Activated T-helper 2 cell treated with anti-CD3 and anti-CD28 coated beads, Interferon-gamma antibody, Interleukin-2, Interleukin-4, amounts not matched to agents 10 μg/mL and 5 μg/mL and 100 μg/mL, durations not matched to agents 14 hours and 24 hours and 36 hours (primary cell): ENCODE measurements around the gene TMTC2. TPM values are rescaled to one million over a fixed set of nuclear protein-coding genes. Genes with fewer than 3 reads are reported as not detected.
"Not testable (repeated sequence)": the region's sequence is repeated elsewhere in the genome, so short reads cannot be mapped to it uniquely, and the experiment has no call there.

Experiments used
- DNase-seq: peaks from one replicate; pipeline ENCODE4 v3.0.0; 2021; ENCODE audit warnings: low spot score
- H3K27ac Mint-ChIP-seq: one replicate; pipeline ENCODE4 v1.8.0; 2021; ENCODE audit warnings: mixed read lengths
- H3K27me3 Mint-ChIP-seq: one replicate; pipeline ENCODE4 v1.8.0; 2021; ENCODE audit warnings: low read depth, mixed read lengths
- H3K36me3 Mint-ChIP-seq: one replicate; pipeline ENCODE4 v1.8.0; 2021; ENCODE audit warnings: low read depth, mixed read lengths
- H3K4me1 Mint-ChIP-seq: one replicate; pipeline ENCODE4 v1.8.0; 2021; ENCODE audit warnings: low read depth, mixed read lengths
- H3K4me3 Mint-ChIP-seq: one replicate; pipeline ENCODE4 v1.8.0; 2021; ENCODE audit warnings: low read depth, mild to moderate bottlenecking, moderate library complexity, mixed read lengths
- H3K9me3 Mint-ChIP-seq: one replicate; pipeline ENCODE4 v1.8.0; 2021; ENCODE audit warnings: mixed read lengths
- intact Hi-C: fragments of 100-400 bp; cut with micrococcal nuclease; formaldehyde crosslinking; loops from one replicate; pipeline ENCODE4 v1.15.1; 2023
- total RNA-seq: library from RNA; stranded (reverse); gene quantifications from 2 replicates; pipeline ENCODE4 v1.2.3, GENCODE V29; 2022

TMTC2 gene
- total RNA-seq, 1 donor from 2014 or later, result 2.5 TPM

- Mint-ChIP-seq H3K4me3 (no peak overlapping the region), H3K9me3 (no peaks in the 10 kb centered on the region), H3K36me3 (no peaks in the 10 kb centered on the region), H3K4me1 (no peaks in the 10 kb centered on the region), H3K27ac (no peak overlapping the region), H3K27me3 (no peaks in the 10 kb centered on the region)
- no peak for DNase-seq
- intact Hi-C loops, result no loop called here
These were observed 130.7 kb downstream of the TMTC2 start for GRCh38 chr12:82817368-82817767.

GRCh38 chr12:82818271-82819035, 131.7 kb downstream of the TMTC2 start:
- DNase-seq, result no peak
- Mint-ChIP-seq H3K27me3 (no peaks in the 10 kb centered on the region), H3K4me1 (no peaks in the 10 kb centered on the region), H3K27ac (no peak overlapping the region), H3K36me3 (no peaks in the 10 kb centered on the region), H3K9me3 (no peaks in the 10 kb centered on the region), H3K4me3 (no peak overlapping the region)
- intact Hi-C loops, result no loop called here

- DNase-seq, result no peak
- Mint-ChIP-seq H3K36me3 (no peaks in the 10 kb centered on the region), H3K4me1 (no peaks in the 10 kb centered on the region), H3K4me3 (no peak overlapping the region), H3K9me3 (no peaks in the 10 kb centered on the region), H3K27me3 (no peaks in the 10 kb centered on the region), H3K27ac (no peak overlapping the region)
- intact Hi-C loops, result no loop called here
These were observed 139.8 kb downstream of the TMTC2 start for GRCh38 chr12:82826505-82826904.

- Mint-ChIP-seq H3K36me3 (no peaks in the 10 kb centered on the region), H3K9me3 (no peaks in the 10 kb centered on the region), H3K27me3 (no peaks in the 10 kb centered on the region), H3K4me1 (no peaks in the 10 kb centered on the region), H3K4me3 (no peak overlapping the region), H3K27ac (no peak overlapping the region)
- intact Hi-C loops, result no loop called here
- no peak for DNase-seq
These were observed 145.4 kb downstream of the TMTC2 start for GRCh38 chr12:82832096-82832495.

GRCh38 chr12:82832981-82833380, 146.3 kb downstream of the TMTC2 start:
- no peak overlapping the region for H3K27ac Mint-ChIP-seq

GRCh38 chr12:82833481-82833880, 146.8 kb downstream of the TMTC2 start:
- Mint-ChIP-seq H3K4me1 (no peaks in the 10 kb centered on the region), H3K27me3 (no peaks in the 10 kb centered on the region), H3K36me3 (no peaks in the 10 kb centered on the region), H3K27ac (no peak overlapping the region), H3K9me3 (no peaks in the 10 kb centered on the region), H3K4me3 (no peak overlapping the region)
- intact Hi-C loops, result no loop called here
- DNase-seq, result no peak

More at GRCh38 chr12:82832981-82833380, 146.3 kb downstream of the TMTC2 start:
- no peak for DNase-seq
- Mint-ChIP-seq H3K4me1 (no peaks in the 10 kb centered on the region), H3K27me3 (no peaks in the 10 kb centered on the region), H3K9me3 (no peaks in the 10 kb centered on the region), H3K4me3 (no peak overlapping the region), H3K36me3 (no peaks in the 10 kb centered on the region)
- intact Hi-C loops, result no loop called here

- no peak overlapping the region for H3K27ac Mint-ChIP-seq
- H3K36me3 Mint-ChIP-seq, result no peaks in the 10 kb centered on the region
- H3K27me3 Mint-ChIP-seq, result no peaks in the 10 kb centered on the region
- no peaks in the 10 kb centered on the region for H3K9me3 Mint-ChIP-seq
- no peak for DNase-seq
- H3K4me3 Mint-ChIP-seq, result no peak overlapping the region
- H3K4me1 Mint-ChIP-seq, result no peaks in the 10 kb centered on the region
- intact Hi-C loops, result no loop called here
These were observed 148.5 kb downstream of the TMTC2 start for GRCh38 chr12:82835217-82835616.

GRCh38 chr12:82838131-82838551, 151.4 kb downstream of the TMTC2 start:
- intact Hi-C loops, result no loop called here
- no peak for DNase-seq
- H3K4me3 Mint-ChIP-seq, result no peak overlapping the region
- H3K9me3 Mint-ChIP-seq, result no peaks in the 10 kb centered on the region
- H3K4me1 Mint-ChIP-seq, result no peaks in the 10 kb centered on the region
- no peak overlapping the region for H3K27ac Mint-ChIP-seq
- no peaks in the 10 kb centered on the region for H3K36me3 Mint-ChIP-seq
- H3K27me3 Mint-ChIP-seq, result no peaks in the 10 kb centered on the region

- Mint-ChIP-seq H3K9me3 (no peaks in the 10 kb centered on the region), H3K4me1 (no peaks in the 10 kb centered on the region), H3K36me3 (no peaks in the 10 kb centered on the region), H3K4me3 (no peak overlapping the region), H3K27ac (no peak overlapping the region), H3K27me3 (no peaks in the 10 kb centered on the region)
- intact Hi-C loops, result no loop called here
- no peak for DNase-seq
These were observed 152.1 kb downstream of the TMTC2 start for GRCh38 chr12:82838827-82839226.

GRCh38 chr12:82839796-82840195, 153.1 kb downstream of the TMTC2 start:
- DNase-seq, result no peak
- Mint-ChIP-seq H3K4me3 (no peak overlapping the region), H3K36me3 (no peaks in the 10 kb centered on the region), H3K27me3 (no peaks in the 10 kb centered on the region), H3K9me3 (no peaks in the 10 kb centered on the region), H3K27ac (no peak overlapping the region), H3K4me1 (no peaks in the 10 kb centered on the region)
- intact Hi-C loops, result no loop called here

GRCh38 chr12:82841487-82841904, 154.8 kb downstream of the TMTC2 start:
- Mint-ChIP-seq H3K4me1 (no peaks in the 10 kb centered on the region), H3K27me3 (no peaks in the 10 kb centered on the region), H3K27ac (no peak overlapping the region), H3K4me3 (no peak overlapping the region), H3K36me3 (no peaks in the 10 kb centered on the region), H3K9me3 (peaks cover 2% of the 10 kb centered on the region)
- intact Hi-C loops, result no loop called here
- no peak for DNase-seq

GRCh38 chr12:82842480-82842879, 155.8 kb downstream of the TMTC2 start:
- H3K27ac Mint-ChIP-seq, result no peak overlapping the region
- no peaks in the 10 kb centered on the region for H3K4me1 Mint-ChIP-seq
- H3K4me3 Mint-ChIP-seq, result no peak overlapping the region
- peaks cover 4% of the 10 kb centered on the region for H3K9me3 Mint-ChIP-seq
- DNase-seq, result no peak
- no peaks in the 10 kb centered on the region for H3K36me3 Mint-ChIP-seq
- intact Hi-C loops, result no loop called here
- H3K27me3 Mint-ChIP-seq, result no peaks in the 10 kb centered on the region

GRCh38 chr12:82845076-82845475, 158.4 kb downstream of the TMTC2 start:
- intact Hi-C loops, DNase-seq, H3K36me3 Mint-ChIP-seq, H3K4me1 Mint-ChIP-seq, H3K27ac Mint-ChIP-seq, H3K4me3 Mint-ChIP-seq, H3K9me3 Mint-ChIP-seq, H3K27me3 Mint-ChIP-seq: not testable (repeated sequence)

GRCh38 chr12:82848845-82849244, 162.1 kb downstream of the TMTC2 start:
- Mint-ChIP-seq H3K4me1 (no peaks in the 10 kb centered on the region), H3K27me3 (no peaks in the 10 kb centered on the region), H3K4me3 (no peak overlapping the region), H3K9me3 (peaks cover 4% of the 10 kb centered on the region), H3K36me3 (no peaks in the 10 kb centered on the region), H3K27ac (no peak overlapping the region)
- DNase-seq, result no peak
- intact Hi-C loops, result no loop called here
